Effector memory CD8-positive, alpha-beta T cell (primary cell): Measurements from ENCODE around the gene CARNS1.
"Not testable (repeated sequence)": the region's sequence is repeated elsewhere in the genome, so short reads cannot be mapped to it uniquely, and the experiment has no call there.

Experiments used
- ATAC-seq: fragments of 150-1000 bp; cut with Tn5 transposase; replicated peaks from 2 replicates; pipeline ENCODE4 v1.10.0; 2021; ENCODE audit warnings: mild to moderate bottlenecking, moderate library complexity
- DNase-seq, 3 experiments: peaks; one replicate each; pipeline ENCODE4 v3.0.0; 2021
- H3K27ac Mint-ChIP-seq, 2 donors: one replicate each; pipeline ENCODE4 v1.8.0; 2022; ENCODE audit warnings: mild to moderate bottlenecking in 2 of 2, mixed read lengths in 2 of 2, moderate library complexity in 2 of 2
- H3K27me3 Mint-ChIP-seq, 2 donors: one replicate each; pipeline ENCODE4 v1.8.0; 2022; ENCODE audit warnings: mixed read lengths in 2 of 2
- H3K36me3 Mint-ChIP-seq: one replicate; pipeline ENCODE4 v1.8.0; 2022; ENCODE audit warnings: mild to moderate bottlenecking, moderate library complexity, mixed read lengths; ENCODE audit not compliant: insufficient read depth
- H3K4me1 Mint-ChIP-seq, 2 donors: one replicate each; pipeline ENCODE4 v1.8.0; 2022; ENCODE audit warnings: low read depth in 2 of 2, mixed read lengths in 2 of 2
- H3K4me3 Mint-ChIP-seq, 2 donors: one replicate each; pipeline ENCODE4 v1.8.0; 2022; ENCODE audit warnings: mild to moderate bottlenecking in 2 of 2, mixed read lengths in 2 of 2, moderate library complexity in 2 of 2
- H3K9me3 Mint-ChIP-seq, 2 donors: one replicate each; pipeline ENCODE4 v1.8.0; 2022; ENCODE audit warnings: mixed read lengths in 2 of 2

CARNS1 gene

DNA sequence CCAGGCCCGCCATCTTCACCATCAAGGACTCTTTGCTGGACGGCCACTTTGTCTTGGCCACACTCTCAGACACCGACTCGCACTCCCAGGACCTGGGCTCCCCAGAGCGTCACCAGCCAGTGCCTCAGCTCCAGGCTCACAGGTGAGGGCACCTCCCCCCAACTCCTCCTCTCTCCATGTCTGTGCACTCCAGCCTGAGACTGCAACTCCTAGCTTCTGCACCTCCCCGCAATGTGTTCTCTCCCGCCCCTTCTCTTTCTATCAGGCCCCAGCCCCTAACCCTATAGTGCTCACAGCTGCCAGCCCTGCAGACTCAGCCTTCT is 19.3 kb upstream of the CARNS1 start:
- Mint-ChIP-seq H3K9me3 (no peaks in the 10 kb centered on the region), H3K4me1 (peaks cover 38 to 42% of the 10 kb centered on the region in 2 donors), H3K27me3 (no peaks in the 10 kb centered on the region), H3K27ac (peak overlapping the region; percentile 86 to 90), H3K4me3 (no peak overlapping the region), H3K36me3 (peaks cover 59% of the 10 kb centered on the region)
- DNase-seq (no peak), ATAC-seq (no peak)

DNA sequence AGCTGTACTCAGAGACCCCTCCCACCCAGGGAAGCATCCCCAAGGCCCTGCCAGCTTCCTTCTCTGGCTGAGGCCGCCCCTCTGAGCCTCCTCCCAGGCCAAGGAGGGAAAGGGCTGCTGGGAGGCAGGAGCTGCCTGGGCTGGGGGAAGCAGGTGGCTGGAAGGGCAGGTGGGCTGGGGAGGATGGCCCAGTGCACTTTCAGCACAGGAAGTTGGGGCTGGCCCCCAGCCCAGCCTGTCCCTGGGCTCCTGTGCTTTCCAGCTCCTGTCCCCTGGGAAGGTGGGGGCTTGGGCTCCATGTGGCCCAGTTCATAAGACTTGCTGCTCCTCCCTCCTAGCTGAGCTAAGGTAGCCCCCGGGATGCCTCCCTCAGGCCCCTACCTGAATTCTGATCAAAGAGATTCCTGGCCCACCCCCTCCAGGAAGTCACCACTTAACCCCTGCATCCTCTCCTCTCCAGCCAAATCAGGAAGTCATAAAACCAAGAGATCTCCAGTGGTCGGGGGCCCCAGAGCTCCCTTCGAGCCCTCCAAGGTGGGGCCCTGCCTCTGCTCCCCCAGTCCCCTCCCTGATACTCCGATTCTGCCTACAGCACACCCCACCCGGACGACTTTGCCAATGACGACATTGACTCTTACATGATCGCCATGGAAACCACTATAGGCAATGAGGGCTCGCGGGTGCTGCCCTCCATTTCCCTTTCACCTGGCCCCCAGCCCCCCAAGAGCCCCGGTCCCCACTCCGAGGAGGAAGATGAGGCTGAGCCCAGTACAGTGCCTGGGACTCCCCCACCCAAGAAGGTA is 18.7 kb upstream of the CARNS1 start:
- H3K27me3 Mint-ChIP-seq: no peaks in the 10 kb centered on the region
- ATAC-seq (no peak), DNase-seq (no peak)
- peaks cover 55% of the 10 kb centered on the region for H3K36me3 Mint-ChIP-seq
- no peaks in the 10 kb centered on the region for H3K9me3 Mint-ChIP-seq
- peak overlapping the region; percentile 86 to 90 for H3K27ac Mint-ChIP-seq
- H3K4me3 Mint-ChIP-seq: peak overlapping the region; percentile 34 to 40
- peaks cover 36 to 40% of the 10 kb centered on the region in 2 donors for H3K4me1 Mint-ChIP-seq

DNA sequence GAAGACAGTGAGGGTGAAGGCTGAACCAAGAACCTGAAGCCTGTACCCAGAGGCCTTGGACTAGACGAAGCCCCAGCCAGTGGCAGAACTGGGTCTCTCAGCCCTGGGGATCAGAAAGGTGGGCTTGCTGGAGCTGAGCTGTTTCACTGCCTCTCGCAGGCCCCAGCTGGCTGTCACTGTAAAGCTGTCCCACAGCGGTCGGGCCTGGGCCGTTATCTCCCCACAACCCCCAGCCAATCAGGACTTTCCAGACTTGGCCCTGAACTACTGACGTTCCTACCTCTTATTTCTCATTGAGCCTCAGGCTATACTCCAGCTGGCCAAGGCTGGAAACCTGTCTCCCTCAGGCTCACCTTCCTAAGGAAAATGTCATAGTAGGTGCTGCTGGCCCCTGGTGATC is 17.9 kb upstream of the CARNS1 start:
- Mint-ChIP-seq H3K36me3 (peaks cover 56% of the 10 kb centered on the region), H3K9me3 (no peaks in the 10 kb centered on the region), H3K4me3 (peak overlapping the region; percentile 45), H3K27ac (peak overlapping the region; percentile 86 to 90), H3K27me3 (no peaks in the 10 kb centered on the region), H3K4me1 (peaks cover 32 to 36% of the 10 kb centered on the region in 2 donors)
- ATAC-seq (no peak), DNase-seq (no peak)

DNA sequence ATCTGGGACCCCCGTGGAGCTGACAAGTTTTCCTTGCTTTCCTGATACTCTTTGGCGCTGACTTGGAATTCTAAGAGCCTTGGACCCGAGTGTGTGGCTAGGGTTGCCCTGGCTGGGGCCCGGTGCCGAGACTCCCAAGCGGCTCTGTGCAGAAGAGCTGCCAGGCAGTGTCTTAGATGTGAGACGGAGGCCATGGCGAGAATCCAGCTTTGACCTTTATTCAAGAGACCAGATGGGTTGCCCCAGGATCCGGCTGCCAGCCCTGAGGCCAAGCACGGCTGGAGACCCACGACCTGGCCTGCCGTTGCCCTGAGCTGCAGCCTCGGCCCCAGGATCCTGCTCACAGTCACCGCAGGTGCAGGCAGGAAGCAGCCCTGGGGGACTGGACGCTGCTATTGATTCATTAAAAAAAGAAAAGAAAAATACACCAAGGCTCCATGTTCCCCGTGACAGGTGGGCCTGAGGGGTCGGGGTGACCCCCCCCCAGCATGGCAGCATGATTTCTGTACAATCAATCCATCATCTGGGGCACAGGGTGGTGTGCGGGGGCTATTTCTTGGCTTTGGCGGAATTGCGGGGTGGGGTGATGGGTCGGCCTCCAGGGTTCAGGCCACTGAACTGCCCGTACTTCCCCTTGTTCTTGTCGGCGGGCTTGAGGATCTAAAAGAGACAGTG is 17.4 kb upstream of the CARNS1 start:
- peaks cover 28 to 34% of the 10 kb centered on the region in 2 donors for H3K4me1 Mint-ChIP-seq
- ATAC-seq: no peak
- peaks cover 56% of the 10 kb centered on the region for H3K36me3 Mint-ChIP-seq
- peak overlapping the region; percentile 45 for H3K4me3 Mint-ChIP-seq
- H3K9me3 Mint-ChIP-seq: no peaks in the 10 kb centered on the region
- H3K27me3 Mint-ChIP-seq: no peaks in the 10 kb centered on the region
- peak overlapping the region; percentile 86 to 90 for H3K27ac Mint-ChIP-seq
- no peak for DNase-seq

DNA sequence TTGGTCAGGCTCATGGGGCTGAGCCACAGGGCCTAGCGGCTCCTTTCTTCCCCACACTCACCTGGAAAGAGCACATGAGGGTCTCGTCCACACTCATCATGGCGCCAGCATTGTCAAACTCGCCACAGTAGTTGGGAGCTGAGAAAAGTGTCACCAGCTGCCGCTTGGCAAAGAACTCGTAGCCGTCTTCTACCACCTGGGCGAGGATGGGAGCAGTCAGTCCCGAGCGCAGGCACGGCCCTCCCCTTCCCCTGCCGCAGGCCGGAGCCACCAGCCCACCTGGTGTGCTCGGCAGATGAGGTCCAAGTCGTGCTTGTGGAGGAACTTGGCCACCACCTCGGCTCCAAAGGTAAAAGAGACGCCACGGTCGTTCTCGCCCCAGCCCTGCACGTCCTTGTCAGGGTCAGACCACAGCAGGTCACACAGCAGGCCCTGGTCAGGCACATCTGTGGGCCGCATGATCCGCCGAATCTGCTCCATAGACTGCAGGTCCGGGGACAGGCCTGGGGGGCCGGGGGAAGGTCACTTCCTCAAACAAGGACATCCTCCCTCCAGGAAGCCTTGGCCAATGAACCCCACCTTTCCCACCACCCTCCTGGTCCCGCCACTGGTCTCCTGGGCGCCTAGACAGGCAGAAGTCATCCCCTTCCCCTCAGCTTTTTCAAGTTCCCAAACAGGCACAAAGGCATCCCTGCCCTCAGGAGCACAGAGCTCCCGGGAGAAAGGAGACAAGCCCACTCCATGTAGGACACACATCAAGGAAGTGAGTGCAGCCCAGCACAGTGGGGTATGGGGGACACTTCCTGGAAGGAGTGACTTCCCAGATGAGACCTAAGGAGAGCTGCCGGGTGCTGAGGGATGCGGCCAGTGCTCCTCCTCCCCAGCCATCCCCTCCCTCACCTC is 16.6 kb upstream of the CARNS1 start:
- H3K27ac Mint-ChIP-seq: peak overlapping the region in 1 of 2 donors; percentile 88
- ATAC-seq (no peak), DNase-seq (no peak)
- H3K36me3 Mint-ChIP-seq: peaks cover 62% of the 10 kb centered on the region
- H3K27me3 Mint-ChIP-seq: no peaks in the 10 kb centered on the region
- peak overlapping the region in 1 of 2 donors; percentile 99 for H3K4me3 Mint-ChIP-seq
- H3K4me1 Mint-ChIP-seq: peaks cover 32 to 35% of the 10 kb centered on the region in 2 donors
- no peaks in the 10 kb centered on the region for H3K9me3 Mint-ChIP-seq

DNA sequence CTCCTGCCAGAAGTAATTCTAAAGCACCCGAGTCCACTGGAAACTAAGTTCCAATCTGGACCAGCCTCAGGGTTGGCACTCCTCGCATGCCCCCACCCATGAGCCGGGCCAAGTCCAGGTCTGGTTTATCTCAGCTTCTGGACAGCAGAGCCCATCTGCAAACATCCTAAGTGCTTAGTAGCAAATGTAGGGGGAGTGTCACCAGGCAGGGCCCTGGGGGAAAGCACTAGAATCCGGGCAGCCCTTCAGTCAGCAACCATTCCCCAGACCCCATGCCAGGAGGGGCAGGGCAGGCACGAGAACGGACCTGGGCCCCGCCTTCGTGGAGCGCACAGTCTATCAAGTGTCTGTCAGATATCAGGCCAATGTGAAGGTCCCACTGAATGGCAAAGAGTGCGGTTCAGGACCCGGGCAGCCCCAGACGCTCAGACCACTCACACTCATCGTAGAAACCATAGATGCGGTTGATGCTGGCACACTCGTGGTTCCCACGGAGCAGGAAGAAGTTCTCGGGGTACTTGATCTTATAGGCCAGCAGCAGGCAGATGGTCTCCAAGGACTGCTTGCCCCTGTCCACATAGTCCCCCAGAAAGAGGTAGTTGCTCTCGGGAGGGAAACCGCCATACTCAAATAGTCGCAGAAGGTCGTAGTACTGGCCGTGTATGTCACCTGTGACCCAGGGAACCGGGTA is 15.1 kb upstream of the CARNS1 start:
- ATAC-seq (no peak), DNase-seq (no peak)
- no peaks in the 10 kb centered on the region for H3K27me3 Mint-ChIP-seq
- H3K4me3 Mint-ChIP-seq: peak overlapping the region; percentile 97 to 99
- peaks cover 60% of the 10 kb centered on the region for H3K36me3 Mint-ChIP-seq
- H3K9me3 Mint-ChIP-seq: no peaks in the 10 kb centered on the region
- H3K27ac Mint-ChIP-seq: peak overlapping the region; percentile 77 to 88
- H3K4me1 Mint-ChIP-seq: peaks cover 41 to 43% of the 10 kb centered on the region in 2 donors

DNA sequence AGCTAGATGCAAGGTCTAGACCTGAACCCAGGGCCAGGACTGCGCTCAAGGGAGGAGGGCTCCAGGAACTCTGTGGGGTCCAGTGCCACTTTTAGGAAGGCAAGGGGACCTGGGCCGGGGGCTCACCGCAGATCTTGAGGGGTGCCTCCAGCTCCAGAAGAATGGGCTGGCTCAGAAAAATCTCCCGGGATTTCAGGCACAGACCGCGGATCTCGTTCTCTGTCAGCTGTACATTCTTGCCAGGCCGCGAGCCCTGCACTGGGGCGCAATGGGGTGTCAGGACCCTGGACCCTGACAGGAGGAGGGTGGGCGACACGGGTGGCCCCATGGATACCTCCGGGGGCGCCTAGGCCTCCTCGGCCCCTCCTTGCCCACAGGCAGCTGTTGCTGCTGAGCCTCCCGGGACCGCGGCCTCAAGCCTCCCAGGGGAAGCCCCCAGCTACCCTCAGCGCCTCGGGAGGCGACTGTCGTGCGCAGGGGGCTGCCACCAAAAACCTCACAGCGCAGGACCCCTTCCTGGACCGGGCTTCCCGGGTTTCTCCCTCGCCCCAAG is 14.5 kb upstream of the CARNS1 start:
- DNase-seq (peak in 1 of 3 experiments; percentile 39), ATAC-seq (peak; percentile 18)

DNA sequence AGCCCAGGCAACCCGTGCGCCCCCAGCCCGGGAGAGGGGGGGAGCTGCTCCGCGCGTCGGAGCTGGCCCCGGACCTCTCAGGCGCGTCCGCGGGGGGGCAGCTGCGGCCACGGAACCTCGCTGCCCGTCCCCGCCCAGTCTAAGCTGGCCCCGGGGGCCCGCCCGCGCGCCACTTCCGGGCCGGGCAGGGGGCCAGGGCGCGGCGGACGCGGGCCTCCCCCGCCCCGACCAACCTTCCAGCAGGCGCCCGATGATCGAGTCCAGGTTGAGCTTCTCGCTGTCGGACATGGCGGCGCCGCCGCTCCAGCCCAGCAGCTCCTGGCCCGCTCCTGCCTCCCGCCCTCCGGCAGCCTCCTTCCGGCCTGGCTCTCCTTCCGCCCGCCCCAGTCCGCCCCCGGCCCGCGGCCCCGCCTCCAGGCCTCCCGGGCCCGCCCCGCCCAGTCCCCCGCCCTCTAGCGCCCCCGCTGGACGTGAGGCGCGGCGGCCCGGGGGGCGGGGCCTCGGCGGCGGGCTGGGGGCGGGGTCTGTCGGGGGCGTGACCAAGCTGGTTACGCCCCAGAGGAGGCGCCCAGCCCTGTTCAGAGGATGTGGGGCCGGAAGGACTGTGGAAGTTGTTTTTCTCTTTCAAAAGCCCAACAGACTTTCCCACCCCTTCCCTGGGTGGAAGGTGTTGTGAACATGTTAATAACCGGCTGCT is 13.8 kb upstream of the CARNS1 start, which contains the start of gene PPP1CA:
Gene PPP1CA, minus strand, starts transcription at position 364 of the 697 bp plus-strand sequence. Its CDS starts 76 bp downstream, at position 288.
- peak; percentile 68 for ATAC-seq
- peak within 1 kb of the TSS; percentile 97 to 99 for H3K4me3 Mint-ChIP-seq
- peak; percentile 85 to 93 (median 92) for DNase-seq
- H3K27me3 Mint-ChIP-seq: no peaks in the 10 kb centered on the region
- peaks cover 46 to 48% of the 10 kb centered on the region in 2 donors for H3K4me1 Mint-ChIP-seq
- H3K9me3 Mint-ChIP-seq: no peaks in the 10 kb centered on the region
- peaks cover 63% of the 10 kb centered on the region for H3K36me3 Mint-ChIP-seq
- peak within 1 kb of the TSS; percentile 77 to 88 for H3K27ac Mint-ChIP-seq

More for the DNA sequence above, 14.5 kb upstream of the CARNS1 start:
- H3K4me1 Mint-ChIP-seq: peaks cover 42 to 45% of the 10 kb centered on the region in 2 donors
- H3K9me3 Mint-ChIP-seq: no peaks in the 10 kb centered on the region
- H3K36me3 Mint-ChIP-seq: peaks cover 60% of the 10 kb centered on the region
- no peaks in the 10 kb centered on the region for H3K27me3 Mint-ChIP-seq
- H3K4me3 Mint-ChIP-seq: peak overlapping the region; percentile 97 to 99
- peak overlapping the region; percentile 77 to 88 for H3K27ac Mint-ChIP-seq

DNA sequence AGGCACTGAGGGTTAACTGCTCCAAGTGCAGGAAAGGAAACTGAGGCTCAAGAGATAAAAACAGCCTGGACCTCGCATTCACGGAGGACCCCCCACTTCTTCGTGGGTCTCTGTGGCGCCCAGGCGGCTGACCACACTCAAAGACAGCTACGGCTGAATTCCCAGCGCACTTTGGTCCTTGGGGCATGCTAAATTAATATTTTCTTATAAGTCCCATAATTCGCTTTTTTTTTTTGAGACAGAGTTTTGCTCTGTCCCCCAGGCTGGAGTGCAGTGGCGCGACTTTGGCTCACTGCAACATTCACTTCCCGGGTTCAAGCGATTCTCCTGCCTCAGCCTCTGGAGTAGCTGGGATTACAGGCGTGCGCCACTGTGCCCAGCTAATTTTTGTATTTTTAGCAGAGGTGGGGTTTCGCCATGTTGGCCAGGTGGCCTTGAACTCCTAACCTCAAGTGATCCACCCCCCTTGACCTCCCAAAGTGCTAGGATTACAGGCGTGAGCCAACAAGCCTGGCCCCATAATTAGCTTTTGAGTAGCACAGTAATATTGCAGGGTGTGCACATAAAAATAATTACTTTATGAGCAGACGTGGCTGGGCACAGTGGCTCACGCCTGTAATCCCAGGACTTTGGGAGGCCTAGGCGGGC is 13.2 kb upstream of the CARNS1 start:
- peak overlapping the region in 1 of 2 donors; percentile 62 for H3K27ac Mint-ChIP-seq
- not testable (repeated sequence) for ATAC-seq

DNA sequence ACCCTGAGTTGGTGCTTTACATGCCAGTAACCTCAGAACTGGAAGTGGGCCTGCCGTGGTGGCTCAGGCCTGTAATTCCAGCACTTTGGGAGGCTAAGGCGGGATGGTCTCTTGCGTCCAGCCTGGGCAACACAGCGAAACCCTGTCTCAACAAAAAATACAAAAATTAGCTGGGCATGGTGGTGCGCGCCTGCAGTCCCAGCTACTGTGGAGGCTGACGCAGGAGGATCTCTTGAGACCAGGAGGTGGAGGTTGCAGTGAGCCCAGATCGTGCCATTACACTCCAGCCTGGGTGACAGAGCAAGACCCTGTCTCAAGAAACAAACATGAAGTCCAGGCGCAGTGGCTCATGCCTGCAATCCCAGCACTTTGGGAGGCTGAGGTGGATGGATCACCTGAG is 12.4 kb upstream of the CARNS1 start:
- not testable (repeated sequence) for DNase-seq, ATAC-seq, H3K9me3 Mint-ChIP-seq, H3K27me3 Mint-ChIP-seq
- H3K36me3 Mint-ChIP-seq: peaks cover 67% of the 10 kb centered on the region
- H3K27ac Mint-ChIP-seq: peak overlapping the region; percentile 89
- peaks cover 47 to 50% of the 10 kb centered on the region in 2 donors for H3K4me1 Mint-ChIP-seq
- H3K4me3 Mint-ChIP-seq: peak overlapping the region; percentile 97 to 99

More for the DNA sequence above, 13.2 kb upstream of the CARNS1 start:
- not testable (repeated sequence) for H3K9me3 Mint-ChIP-seq, H3K27me3 Mint-ChIP-seq, DNase-seq
- peaks cover 64% of the 10 kb centered on the region for H3K36me3 Mint-ChIP-seq
- peak overlapping the region; percentile 97 to 99 for H3K4me3 Mint-ChIP-seq
- peaks cover 48 to 49% of the 10 kb centered on the region in 2 donors for H3K4me1 Mint-ChIP-seq

DNA sequence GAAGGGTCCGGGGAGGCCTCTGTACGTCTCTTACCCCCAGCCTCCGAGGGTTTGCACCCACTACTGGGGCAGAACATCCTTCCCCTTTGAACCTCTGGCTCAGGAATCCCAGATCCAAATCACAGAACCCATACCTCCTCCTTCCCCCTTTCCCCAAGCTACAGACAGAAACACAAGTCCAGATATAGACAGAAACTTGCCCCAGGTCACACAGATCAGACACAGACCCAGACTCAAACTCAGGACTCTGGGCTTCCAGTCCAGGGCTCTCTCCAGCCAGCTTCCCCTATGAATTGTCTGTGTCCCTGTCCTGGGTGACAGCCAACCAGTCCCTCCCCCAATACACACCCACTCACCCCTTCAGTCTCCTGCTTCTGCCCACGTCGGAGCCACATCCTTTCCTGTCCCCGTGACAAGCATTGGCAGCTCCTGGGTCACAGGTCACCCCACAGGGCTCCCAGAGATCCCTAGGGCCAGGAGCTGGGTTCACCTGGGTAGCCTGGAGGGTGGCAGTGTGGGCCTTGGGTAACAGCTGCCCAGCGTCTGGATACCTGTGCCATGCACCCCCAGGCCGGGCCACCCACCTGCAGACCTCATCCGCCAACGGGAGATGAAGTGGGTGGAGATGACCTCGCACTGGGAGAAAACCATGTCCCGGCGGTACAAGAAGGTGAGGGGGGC is 10.8 kb upstream of the CARNS1 start:
- no peaks in the 10 kb centered on the region for H3K9me3 Mint-ChIP-seq
- ATAC-seq: peak; percentile 5

More for the DNA sequence above, 10.8 kb upstream of the CARNS1 start:
- Mint-ChIP-seq H3K27me3 (no peaks in the 10 kb centered on the region), H3K4me1 (peaks cover 44 to 57% of the 10 kb centered on the region in 2 donors), H3K4me3 (peak overlapping the region; percentile 97 to 99), H3K36me3 (peaks cover 66% of the 10 kb centered on the region), H3K27ac (peak overlapping the region; percentile 89)
- peak in 1 of 3 experiments; percentile 46 for DNase-seq
